GM12872 (cell line): ENCODE data around the gene SH3PXD2A.

Source experiments
- CTCF ChIP-seq: IDR thresholded peaks from 3 replicates; pipeline ENCODE4 v1.5.1; 2011; ENCODE audit warnings: low read depth, mild to moderate bottlenecking, low read length, moderate library complexity; ENCODE audit not compliant: insufficient read depth

Gene SH3PXD2A

GRCh38 chr10:103893817-103894216 lies 38.4 kb upstream of the SH3PXD2A start:
- TF ChIP-seq CTCF: no peak

GRCh38 chr10:103892181-103892580 lies 36.8 kb upstream of the SH3PXD2A start:
- no peak for TF ChIP-seq CTCF

- no peak for TF ChIP-seq CTCF
These were observed 35.3 kb upstream of the SH3PXD2A start for GRCh38 chr10:103890688-103891087.

- TF ChIP-seq CTCF: no peak
These were observed 34.9 kb upstream of the SH3PXD2A start for GRCh38 chr10:103890194-103890658.

- TF ChIP-seq CTCF: no peak
These were observed 33.8 kb upstream of the SH3PXD2A start for GRCh38 chr10:103889121-103889720.

- peak; percentile 89 for TF ChIP-seq CTCF
These were observed 32.9 kb upstream of the SH3PXD2A start for GRCh38 chr10:103888113-103888841.

GRCh38 chr10:103885617-103886016 lies 30.2 kb upstream of the SH3PXD2A start:
- TF ChIP-seq CTCF: no peak
